ENCODE data around the gene SLC45A1.

The SLC45A1 gene

DNA sequence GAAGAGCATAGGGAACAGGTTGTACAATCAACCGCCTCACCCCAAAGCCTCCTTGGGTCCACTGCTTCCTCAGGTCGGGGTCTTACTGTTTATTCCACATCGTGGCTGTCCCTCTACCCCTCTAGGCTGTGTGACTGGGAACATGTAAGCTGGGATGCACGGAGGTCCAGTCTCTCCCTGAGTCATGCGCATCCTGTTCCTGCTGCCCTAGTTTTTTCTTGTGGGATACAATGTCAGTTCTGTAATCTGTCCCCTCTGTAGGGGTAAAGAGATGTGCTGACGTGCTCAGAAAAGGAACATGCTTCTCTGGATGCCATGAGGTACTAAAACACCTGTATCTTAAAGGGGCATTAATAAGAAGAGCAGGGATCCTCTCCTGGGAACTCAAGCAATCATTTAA lies 66.2 kb downstream of the SLC45A1 start:
- no peak overlapping the region for H3K4me3 ChIP-seq (replicated peaks in 1 of 2; ENCODE audit: low read depth in 2 of 2, low read length in 2 of 2)
- TF ChIP-seq, protein P1, sequence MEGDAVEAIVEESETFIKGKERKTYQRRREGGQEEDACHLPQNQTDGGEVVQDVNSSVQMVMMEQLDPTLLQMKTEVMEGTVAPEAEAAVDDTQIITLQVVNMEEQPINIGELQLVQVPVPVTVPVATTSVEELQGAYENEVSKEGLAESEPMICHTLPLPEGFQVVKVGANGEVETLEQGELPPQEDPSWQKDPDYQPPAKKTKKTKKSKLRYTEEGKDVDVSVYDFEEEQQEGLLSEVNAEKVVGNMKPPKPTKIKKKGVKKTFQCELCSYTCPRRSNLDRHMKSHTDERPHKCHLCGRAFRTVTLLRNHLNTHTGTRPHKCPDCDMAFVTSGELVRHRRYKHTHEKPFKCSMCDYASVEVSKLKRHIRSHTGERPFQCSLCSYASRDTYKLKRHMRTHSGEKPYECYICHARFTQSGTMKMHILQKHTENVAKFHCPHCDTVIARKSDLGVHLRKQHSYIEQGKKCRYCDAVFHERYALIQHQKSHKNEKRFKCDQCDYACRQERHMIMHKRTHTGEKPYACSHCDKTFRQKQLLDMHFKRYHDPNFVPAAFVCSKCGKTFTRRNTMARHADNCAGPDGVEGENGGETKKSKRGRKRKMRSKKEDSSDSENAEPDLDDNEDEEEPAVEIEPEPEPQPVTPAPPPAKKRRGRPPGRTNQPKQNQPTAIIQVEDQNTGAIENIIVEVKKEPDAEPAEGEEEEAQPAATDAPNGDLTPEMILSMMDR (IDR thresholded peaks at IDR 0.05; ENCODE audit: low read depth, low read length), result no peak
- DNase-seq (ENCODE audit: low read depth in 2 of 2), result peak in 1 of 2 donors; percentile 45

DNA sequence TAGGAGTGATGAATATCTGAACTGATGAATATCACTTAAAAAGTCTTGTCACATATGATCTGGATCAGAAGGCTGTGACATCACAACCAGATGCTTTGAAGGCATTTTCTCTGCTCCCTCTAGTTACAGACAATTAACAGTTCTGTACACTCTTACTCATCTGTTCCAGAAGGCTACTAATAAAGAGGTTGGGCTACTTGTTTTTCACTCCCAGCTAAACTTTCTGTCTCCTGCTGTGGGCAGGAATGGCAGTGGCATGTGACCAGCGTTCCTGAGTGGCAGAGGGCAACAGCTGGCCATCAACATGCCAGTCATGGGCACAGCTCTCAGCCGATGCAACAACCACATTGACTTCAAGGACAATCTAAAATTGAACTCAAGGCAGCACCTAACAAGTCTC lies 66.7 kb downstream of the SLC45A1 start:
- TF ChIP-seq, protein P1 (IDR thresholded peaks at IDR 0.05; ENCODE audit: low read depth, low read length), result no peak
- no peak for DNase-seq (ENCODE audit: low read depth in 2 of 2)
- H3K4me3 ChIP-seq (replicated peaks in 1 of 2; ENCODE audit: low read depth in 2 of 2, low read length in 2 of 2), result no peak overlapping the region

DNA sequence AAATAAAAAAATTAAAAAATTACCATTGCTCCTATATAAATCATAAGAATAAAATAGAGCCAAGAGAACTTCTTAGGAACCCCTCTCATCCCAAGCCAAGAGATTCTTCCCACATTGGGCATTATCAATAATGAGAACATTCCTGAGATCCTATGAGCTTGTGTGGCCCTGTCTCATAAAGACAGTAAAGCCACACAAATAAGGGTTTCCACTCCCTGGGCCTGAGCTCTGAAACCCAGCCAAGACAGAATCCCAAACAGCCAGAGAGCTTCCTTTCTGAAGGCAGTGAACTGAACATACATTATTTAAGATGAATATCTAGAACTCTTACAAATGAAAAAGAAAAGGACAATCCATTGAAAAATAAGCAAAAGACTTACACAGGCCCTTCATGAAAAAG lies 68.3 kb downstream of the SLC45A1 start:
- H3K4me3 ChIP-seq (replicated peaks in 1 of 2; ENCODE audit: low read depth in 2 of 2, low read length in 2 of 2), result no peak overlapping the region
- DNase-seq (ENCODE audit: low read depth in 2 of 2), result no peak
- TF ChIP-seq, protein P1 (IDR thresholded peaks at IDR 0.05; ENCODE audit: low read depth, low read length), result no peak

DNA sequence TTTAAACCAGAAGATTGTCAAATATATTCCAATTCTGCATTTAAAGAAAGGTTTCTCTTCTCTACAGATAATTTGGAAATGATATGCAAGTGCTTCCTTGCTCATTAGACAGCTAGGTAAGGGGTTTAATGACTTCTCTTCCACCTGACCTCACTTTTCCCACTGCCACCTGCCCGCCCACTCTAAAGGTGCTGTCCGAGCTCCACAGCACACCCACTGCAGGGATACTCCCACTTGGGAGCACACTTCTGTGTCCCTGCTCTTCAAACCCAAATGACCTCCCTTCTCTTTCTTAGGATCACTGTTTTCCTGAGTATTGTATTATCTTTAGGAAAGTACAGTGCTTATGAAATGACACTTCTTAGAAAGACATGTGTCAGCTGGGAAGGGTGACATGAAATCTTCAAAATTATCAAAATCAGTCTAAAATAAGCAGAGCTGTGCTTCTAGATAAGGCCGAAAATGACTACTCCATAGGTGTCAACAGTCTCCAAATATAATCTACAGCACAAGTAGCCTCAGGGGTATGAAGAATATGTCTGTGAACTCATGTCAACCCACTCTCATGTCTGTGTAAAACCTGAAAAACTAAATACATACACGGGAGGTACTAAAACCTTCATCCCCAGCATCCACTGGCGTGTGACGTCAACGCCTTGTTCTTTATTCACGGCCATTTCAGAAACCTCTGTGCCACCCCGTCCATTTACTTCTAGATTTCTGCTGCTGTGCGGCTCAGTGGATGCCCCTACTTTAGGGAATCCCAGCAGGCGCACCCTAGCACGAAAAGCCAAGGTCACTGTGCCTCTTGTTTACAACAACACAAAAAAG lies 71.0 kb downstream of the SLC45A1 start:
- TF ChIP-seq, protein P1 (IDR thresholded peaks at IDR 0.05; ENCODE audit: low read depth, low read length), result no peak
- no peak overlapping the region for H3K4me3 ChIP-seq (replicated peaks in 1 of 2; ENCODE audit: low read depth in 2 of 2, low read length in 2 of 2)
- DNase-seq (ENCODE audit: low read depth in 2 of 2), result no peak

DNA sequence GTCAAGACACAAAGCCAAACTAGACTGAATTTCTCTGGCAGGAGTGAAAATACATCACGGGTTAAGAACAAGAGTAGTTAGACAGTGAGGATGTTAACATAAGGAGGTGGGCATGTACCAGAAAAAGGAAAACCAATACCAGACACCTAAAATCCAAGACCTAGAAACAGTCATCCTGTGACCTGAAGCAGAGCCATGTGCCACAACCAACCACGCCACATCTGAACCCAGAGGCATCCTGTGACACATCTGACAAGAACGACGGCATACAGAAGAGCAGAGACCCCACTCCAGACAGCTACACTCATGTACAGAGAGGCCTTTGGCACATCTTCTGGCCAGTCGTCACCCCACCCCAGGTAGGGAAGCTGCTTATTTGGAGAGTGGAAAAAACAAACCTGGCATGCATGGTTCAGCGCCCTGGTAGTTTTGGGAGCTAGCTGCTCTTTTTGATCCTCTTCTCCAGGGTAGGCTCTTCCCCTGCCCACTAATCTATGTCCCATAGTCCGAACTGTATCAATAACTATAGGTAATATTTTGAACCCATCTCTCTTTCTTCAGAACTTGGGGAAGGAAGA lies 72.1 kb downstream of the SLC45A1 start:
- DNase-seq (ENCODE audit: low read depth in 2 of 2), result no peak
- TF ChIP-seq, protein P1 (IDR thresholded peaks at IDR 0.05; ENCODE audit: low read depth, low read length), result no peak
- H3K4me3 ChIP-seq (replicated peaks in 1 of 2; ENCODE audit: low read depth in 2 of 2, low read length in 2 of 2), result no peak overlapping the region

DNA sequence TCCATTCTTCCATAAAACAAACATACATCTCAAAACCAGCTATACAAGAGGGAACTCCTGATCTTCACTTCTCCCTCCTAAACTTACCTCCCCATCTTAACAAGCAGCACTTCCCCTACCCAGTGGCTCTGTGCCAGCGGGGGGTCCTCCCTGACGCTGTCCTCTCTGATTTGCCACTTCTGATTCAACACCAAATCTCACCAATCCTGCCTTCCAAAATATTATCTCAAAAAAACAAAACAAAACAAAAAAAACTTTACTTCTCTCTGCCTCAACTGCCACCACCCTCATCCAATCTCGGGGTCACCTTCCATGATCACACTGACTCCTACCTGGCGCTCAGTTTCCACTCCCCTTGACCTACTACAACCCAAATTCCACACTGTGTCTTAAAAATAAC lies 72.8 kb downstream of the SLC45A1 start:
- TF ChIP-seq, protein P1 (IDR thresholded peaks at IDR 0.05; ENCODE audit: low read depth, low read length), result no peak
- no peak for DNase-seq (ENCODE audit: low read depth in 2 of 2)
- H3K4me3 ChIP-seq (replicated peaks in 1 of 2; ENCODE audit: low read depth in 2 of 2, low read length in 2 of 2), result no peak overlapping the region
